ENCODE results near the gene SLC2A2. TPM values are rescaled to one million over a fixed set of nuclear protein-coding genes. Genes with fewer than 3 reads are reported as not detected.

SLC2A2 gene
- total RNA-seq, 1 experiment from 2014 or later: not detected

GRCh38 chr3:170992854-170993253 lies 33.7 kb downstream of the SLC2A2 start:
- ATAC-seq: no peak
- TF ChIP-seq CTCF (IDR thresholded peaks at IDR 0.05) (no peak), OVOL2 (CRISPR knock-in tag; IDR thresholded peaks at IDR 0.05; ENCODE audit: borderline replicate concordance) (no peak), MAX (CRISPR knock-in tag; IDR thresholded peaks at IDR 0.05) (no peak), PRRX2 (CRISPR knock-in tag; IDR thresholded peaks at IDR 0.05) (no peak)
- DNase-seq (ENCODE audit: low spot score): no peak
- CTCF ChIA-PET: interaction anchor here (1.1 kb wide), 1 partner anchor 621 kb away, joined by 4 read pairs; no protein-coding TSS in a partner anchor
- Mint-ChIP-seq H3K4me3 (no peak overlapping the region), H3K36me3 (no peaks in the 10 kb centered on the region), H3K4me1 (no peaks in the 10 kb centered on the region), H3K9me3 (0 out of 2 replicates have a peak, but pooled peaks cover 3% of the 10 kb centered on the region), H3K27me3 (ENCODE audit: low read depth) (no peaks in the 10 kb centered on the region), H3K27ac (no peak overlapping the region)
- POLR2A ChIA-PET: no interaction called here

GRCh38 chr3:170991664-170992063 lies 34.9 kb downstream of the SLC2A2 start:
- TF ChIP-seq JAZF1 (CRISPR knock-in tag; IDR thresholded peaks at IDR 0.05) (no peak), E2F1 (CRISPR knock-in tag; IDR thresholded peaks at IDR 0.05) (no peak), ZBTB21 (CRISPR knock-in tag; IDR thresholded peaks at IDR 0.05; ENCODE audit: borderline replicate concordance) (no peak), NR2C2 (CRISPR knock-in tag; IDR thresholded peaks at IDR 0.05) (no peak), RORB (CRISPR knock-in tag; IDR thresholded peaks at IDR 0.05) (no peak), HMGXB4 (CRISPR knock-in tag; IDR thresholded peaks at IDR 0.05) (no peak), ARID4B (CRISPR knock-in tag; IDR thresholded peaks at IDR 0.05; ENCODE audit: borderline replicate concordance) (no peak), ELF4 (CRISPR knock-in tag; IDR thresholded peaks at IDR 0.05; ENCODE audit: low read depth) (no peak), GTF2I (CRISPR knock-in tag; conservative IDR thresholded peaks at IDR 0.05) (no peak), FOXP1 (CRISPR knock-in tag; IDR thresholded peaks at IDR 0.05; ENCODE audit: borderline replicate concordance) (no peak), ZNF138 (CRISPR knock-in tag; conservative IDR thresholded peaks at IDR 0.05) (no peak), OVOL2 (CRISPR knock-in tag; IDR thresholded peaks at IDR 0.05; ENCODE audit: borderline replicate concordance) (no peak), ATF1 (CRISPR knock-in tag; IDR thresholded peaks at IDR 0.05) (no peak)
- POLR2A ChIA-PET: no interaction called here
- Mint-ChIP-seq H3K4me1 (no peaks in the 10 kb centered on the region), H3K27ac (no peak overlapping the region), H3K27me3 (ENCODE audit: low read depth) (no peaks in the 10 kb centered on the region), H3K36me3 (no peaks in the 10 kb centered on the region), H3K4me3 (no peak overlapping the region), H3K9me3 (0 out of 2 replicates have a peak, but pooled peaks cover 3% of the 10 kb centered on the region)
- CTCF ChIA-PET: no interaction called here
- no peak for ATAC-seq
- DNase-seq (ENCODE audit: low spot score): no peak
